Measurements from ENCODE around the gene PRX.
A peak's percentile ranks its signal among the peaks of the same experiment; 100 is the strongest.
"Not testable (repeated sequence)": the region's sequence is repeated elsewhere in the genome, so short reads cannot be mapped to it uniquely, and the experiment has no call there.

PRX gene

GRCh38 chr19:40432760-40433159 is 19.6 kb upstream of the PRX start:
- DNase-seq = not testable (repeated sequence)

GRCh38 chr19:40431698-40432097 is 18.5 kb upstream of the PRX start:
- no peak for DNase-seq

- DNase-seq = not testable (repeated sequence)
These were observed 17.1 kb upstream of the PRX start for GRCh38 chr19:40430242-40430641.

GRCh38 chr19:40428197-40428596 is 15.0 kb upstream of the PRX start:
- not testable (repeated sequence) for DNase-seq

GRCh38 chr19:40425450-40426287 is 12.5 kb upstream of the PRX start, which contains the start of gene SERTAD1:
SERTAD1 (minus strand) TSS chr19:40425992; CDS start chr19:40423546, 2,446 bp downstream.
- DNase-seq = peak; percentile 100

DNA sequence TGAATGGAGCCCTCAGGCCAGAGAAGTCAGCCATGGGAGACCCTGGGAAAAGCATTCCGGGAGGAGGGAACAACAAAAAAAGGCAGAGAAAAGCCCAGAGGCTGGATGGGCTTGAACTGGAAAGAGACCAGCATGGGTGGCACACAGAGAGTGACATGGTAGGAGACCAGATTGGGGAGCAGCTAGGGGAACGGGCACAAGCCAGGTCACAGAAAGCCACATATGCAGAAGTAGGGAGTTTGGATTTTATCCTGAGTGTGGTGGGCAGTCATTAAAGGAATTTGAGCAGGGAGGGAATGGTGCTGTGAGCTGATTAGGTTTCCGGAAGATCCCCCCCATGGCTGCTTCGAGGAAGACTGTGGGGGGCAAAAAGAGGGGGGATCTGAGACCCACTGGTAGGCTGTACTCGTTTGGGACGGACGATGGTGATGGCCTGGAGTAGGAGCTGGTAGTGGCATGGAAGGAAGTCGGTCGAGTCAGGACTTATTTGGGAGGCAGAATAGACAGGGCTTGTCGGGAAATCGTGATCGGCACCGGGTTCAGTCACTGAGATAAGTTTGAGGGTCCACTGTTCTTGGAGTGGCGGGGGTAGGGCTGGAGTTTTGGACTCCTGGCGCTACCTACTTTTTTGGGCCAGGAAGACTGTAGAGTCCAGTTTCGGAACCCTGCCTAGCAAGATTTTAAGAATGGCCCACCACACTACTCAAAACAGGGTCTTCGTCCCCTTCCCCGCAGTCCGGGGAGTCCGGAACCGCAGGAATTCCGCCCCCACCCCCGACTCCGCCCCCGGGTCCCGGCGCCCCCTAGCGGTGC is 11.7 kb upstream of the PRX start:
- DNase-seq = no peak

DNA sequence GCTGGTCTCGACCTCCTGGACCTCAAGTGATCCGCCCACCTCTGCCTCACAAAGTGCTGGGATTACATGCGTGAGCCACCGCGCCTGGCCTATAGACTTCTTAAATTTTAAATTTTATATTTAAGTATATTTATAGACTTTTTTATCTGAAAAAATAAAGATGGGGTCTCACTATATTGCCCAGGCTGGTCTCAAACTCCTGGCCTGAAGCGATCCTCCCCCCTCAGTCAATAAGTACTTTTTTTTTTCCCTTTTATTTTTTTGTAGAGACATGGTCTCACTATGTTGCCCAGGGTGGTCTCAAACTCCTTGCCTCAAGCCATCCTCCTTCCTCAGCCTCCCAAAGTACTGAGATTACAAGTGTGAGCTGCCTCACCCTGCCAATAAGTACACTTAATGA is 10.8 kb upstream of the PRX start:
- no peak for DNase-seq

DNA sequence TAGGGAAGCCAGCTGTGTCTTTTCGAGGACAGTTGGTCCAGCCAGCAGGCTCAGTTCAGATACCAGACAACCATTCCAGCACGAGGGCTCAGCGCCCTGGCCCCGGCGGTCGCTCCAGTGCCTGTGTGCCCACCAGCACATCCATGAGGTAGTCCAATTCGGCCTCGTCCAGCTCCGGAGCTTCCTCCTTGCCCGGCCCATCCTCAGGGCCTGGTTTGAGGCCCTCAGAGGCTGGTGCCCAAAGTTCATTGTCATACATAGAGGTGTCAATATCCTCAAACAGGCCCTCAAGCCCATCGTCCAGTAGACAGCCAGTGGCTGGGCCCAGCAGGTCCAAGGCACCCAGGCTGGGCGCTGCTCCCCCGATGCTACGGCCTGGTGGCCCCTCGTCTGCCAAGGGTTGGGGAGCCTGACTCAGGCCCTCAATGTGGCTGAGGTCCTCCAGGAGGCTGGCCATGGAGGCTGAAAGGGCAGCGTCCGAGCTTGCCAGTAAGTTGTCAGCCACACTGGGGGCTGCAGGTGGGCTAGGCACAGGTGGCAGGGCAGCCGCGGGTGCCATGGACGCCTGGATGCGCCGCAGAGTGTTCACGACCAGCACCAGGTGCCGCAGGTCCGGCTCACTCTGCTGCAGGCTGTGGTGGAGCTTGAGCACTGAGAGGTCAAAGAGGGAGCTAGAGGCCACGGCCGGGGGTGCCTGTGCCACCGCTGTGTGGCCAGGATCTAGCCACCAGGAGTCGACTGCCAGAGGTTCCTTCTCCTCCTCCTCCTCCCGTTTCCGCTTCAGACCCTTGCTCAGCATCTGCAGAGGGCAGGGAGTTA is 9.8 kb upstream of the PRX start:
- DNase-seq = no peak

- DNase-seq = no peak
These were observed 9.0 kb upstream of the PRX start for GRCh38 chr19:40421993-40422747.

DNA sequence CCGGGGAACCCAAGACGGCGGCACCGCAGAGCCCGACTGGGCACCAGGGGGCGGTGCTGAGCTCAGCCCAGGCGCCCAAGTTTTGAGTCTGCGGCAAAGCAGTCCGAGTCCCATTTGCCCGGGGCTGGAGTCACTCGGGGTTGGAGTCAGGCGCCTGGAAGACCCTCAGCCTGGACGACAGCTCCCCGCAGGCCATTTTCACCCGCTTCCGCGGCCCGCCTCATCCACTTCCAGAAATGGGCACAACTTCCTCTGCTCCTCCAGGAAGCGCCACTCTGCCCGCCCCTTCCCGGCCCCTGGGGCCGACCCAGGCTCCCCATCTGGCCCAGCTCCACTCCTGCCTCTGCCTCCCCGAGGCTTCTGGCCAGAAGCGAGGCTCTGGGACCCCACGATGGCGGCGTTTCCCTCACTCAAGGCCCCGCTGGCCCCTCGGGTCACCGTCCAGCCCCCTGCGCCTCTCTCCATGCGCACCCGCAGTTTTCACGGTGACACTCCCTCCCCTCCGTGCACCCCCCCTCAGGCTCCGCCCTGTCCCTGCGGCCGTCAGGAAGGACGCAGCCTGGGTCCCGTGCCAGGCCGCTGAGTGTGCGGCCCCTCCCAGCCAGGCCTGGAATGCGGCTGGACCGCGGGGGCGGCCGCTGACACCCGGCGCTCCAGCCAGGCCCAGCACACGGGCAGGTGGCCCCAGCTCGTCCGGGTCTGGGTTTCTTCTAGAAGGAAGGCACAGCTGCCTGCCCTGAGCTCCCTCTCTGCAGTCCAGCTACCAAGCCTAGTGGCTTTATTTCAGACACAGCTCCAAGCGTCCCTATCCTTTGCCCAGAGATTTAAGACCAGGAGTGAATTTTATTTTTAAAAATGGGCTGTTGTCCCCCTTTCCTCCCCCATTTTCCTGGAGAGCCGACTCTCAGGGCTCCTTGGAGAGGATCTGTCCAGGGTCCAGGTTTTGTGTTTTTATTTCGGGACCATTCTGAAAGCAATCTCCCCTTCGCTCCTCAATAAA is 7.9 kb upstream of the PRX start:
- peak; percentile 75 for DNase-seq

DNA sequence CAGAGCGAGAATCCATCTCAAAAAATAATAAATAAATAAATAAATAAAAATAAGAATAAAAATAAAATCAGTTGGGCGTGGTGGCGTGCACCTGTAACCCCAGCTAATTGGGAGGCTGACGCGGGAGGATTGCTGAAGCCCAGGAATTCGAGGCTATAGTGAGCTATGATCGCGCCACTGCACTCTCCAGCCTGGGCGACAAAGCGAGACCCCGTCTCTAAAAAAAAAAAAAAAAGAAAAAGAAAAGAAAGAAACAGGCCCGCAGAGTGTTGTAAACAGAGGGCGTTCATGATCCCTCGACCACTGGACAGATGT is 7.2 kb upstream of the PRX start:
- no peak for DNase-seq

DNA sequence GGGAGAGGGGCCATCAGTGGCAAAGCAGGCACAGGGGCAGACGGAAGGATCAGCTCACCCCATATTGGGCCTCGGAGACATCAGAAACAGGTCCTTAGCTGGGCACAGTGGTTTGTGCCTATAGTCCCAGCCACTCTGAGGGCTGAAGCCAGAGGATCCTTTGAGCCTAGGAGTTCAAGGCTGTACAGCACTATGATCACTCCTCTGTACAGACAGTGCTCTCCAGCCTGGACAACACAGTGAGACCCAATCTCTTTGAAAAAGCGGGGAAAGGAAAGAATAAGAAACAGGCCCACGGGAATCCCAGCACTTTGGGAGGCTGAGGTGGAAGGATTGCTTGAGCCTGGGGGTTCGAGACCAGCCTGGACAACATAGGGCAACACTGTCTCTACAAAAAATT is 6.6 kb upstream of the PRX start:
- DNase-seq = no peak

DNA sequence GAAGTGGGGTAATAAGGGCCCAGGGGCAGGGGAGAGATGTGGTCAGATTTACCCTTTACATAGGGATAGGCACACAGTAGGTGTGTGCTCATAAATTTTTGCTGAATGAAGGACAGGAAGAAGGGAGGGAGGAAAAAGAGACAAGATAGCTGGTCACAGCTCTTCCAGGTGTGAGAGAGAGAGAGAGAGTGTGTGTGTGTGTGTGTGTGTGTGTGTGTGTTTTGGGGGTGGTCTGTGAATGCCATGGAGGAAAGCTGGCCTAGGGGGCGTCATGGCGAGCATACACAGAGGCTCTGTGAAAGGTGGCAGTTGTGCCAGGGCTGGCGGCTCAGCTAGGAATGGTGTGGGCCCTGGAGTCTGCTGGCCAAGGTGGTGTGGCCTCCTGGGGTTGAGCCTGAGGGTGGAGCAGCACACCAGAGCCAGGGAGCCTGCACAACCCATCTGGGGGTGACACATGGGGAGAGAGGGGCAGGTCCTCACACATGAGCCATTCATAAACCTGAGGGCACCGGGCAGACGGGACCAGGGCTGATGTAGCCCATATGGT is 6.0 kb upstream of the PRX start:
- DNase-seq = no peak

GRCh38 chr19:40418040-40418439 is 4.9 kb upstream of the PRX start:
- DNase-seq = no peak

- no peak for DNase-seq
These were observed 4.4 kb upstream of the PRX start for GRCh38 chr19:40417643-40417981.

DNA sequence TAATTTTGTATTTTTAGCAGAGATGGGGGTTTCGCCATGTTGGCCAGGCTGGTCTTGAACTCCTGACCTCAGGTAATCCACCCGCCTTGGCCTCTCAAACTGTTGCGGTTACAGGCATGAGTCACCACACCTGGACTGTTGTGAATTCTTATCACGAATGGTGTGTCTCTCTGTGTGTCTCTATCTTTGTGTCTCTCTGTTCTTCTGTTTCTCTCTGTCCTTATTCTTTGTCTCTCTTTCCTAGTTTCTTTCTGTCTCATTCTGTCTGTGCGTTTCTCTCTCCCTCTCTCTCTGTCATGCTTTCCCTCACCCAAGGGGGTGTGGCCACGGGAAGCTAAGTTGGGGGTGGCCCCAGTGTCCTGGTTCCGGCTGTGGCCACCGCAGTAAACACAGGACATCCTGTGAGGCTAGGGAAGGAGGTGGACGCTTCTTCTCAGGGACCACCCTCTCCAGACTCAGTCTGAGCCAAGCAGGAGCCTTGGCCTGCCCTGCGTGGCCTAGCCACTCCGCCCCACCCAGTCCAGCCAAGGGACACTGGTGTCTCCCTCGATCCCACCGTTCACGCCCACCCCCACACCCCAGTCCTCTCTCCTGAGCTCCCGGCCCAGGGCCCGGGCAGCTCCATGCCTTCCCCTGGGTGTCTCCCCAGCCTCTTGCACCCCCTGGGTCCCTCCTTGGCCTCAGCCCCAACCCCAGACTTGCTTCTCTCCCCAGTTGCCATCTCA is 3.9 kb upstream of the PRX start:
- no peak for DNase-seq

DNA sequence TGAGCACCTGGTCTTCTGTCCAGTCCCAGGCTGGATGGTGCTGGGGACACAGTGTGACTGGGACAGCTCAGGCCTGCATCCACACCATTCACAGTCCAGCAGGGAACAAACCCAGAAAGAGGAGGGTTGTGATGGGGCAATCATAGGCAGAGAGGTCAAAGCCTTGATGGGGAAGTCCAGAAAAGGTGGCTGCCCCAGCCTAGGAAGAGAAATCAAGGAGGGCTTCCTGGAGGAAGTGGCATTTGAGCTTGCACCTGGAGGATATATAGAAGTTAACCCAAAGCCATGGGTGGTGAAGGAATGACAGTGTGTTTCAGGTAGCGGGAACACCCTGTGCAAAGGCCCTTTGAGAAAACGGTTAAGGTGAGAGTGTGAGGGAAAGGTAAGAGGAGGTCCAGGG is 2.6 kb upstream of the PRX start:
- DNase-seq = no peak

GRCh38 chr19:40414542-40415535 is 1.7 kb upstream of the PRX start:
- DNase-seq = no peak

- DNase-seq = no peak
These were observed 312 bp downstream of the PRX start for GRCh38 chr19:40412866-40413265.

Data from CD4-positive, alpha-beta T cell treated with Interleukin-15 for 1 hour (primary cell).